GM19438 (cell line): ENCODE data around the gene HOXA10.

Experiments
- ATAC-seq: cut with Tn5 transposase; IDR thresholded peaks from one replicate; pipeline ENCODE4 v1.9.1; 2021; ENCODE audit warnings: low read depth; ENCODE audit not compliant: unreplicated experiment

HOXA10 gene

GRCh38 chr7:27180431-27181420, 6.6 kb upstream of the HOXA10 start:
- no peak for ATAC-seq

GRCh38 chr7:27179503-27180430, 5.6 kb upstream of the HOXA10 start:
- ATAC-seq = no peak

GRCh38 chr7:27179030-27179429, 4.9 kb upstream of the HOXA10 start:
- no peak for ATAC-seq

- ATAC-seq = no peak
Measured at GRCh38 chr7:27178366-27178765, 4.2 kb upstream of the HOXA10 start.

- ATAC-seq = no peak
Measured at GRCh38 chr7:27177795-27178320, 3.7 kb upstream of the HOXA10 start.

- no peak for ATAC-seq
Measured at GRCh38 chr7:27176962-27177794, 3.1 kb upstream of the HOXA10 start.

- ATAC-seq = no peak
Measured at GRCh38 chr7:27176524-27176845, 2.4 kb upstream of the HOXA10 start.

- ATAC-seq = no peak
Measured at GRCh38 chr7:27175626-27176523, 1.8 kb upstream of the HOXA10 start.

GRCh38 chr7:27174874-27175625, 930 bp upstream of the HOXA10 start:
- ATAC-seq = no peak

GRCh38 chr7:27173511-27173955, 587 bp downstream of the HOXA10 start:
- ATAC-seq = no peak

GRCh38 chr7:27172823-27173510, 1.2 kb downstream of the HOXA10 start:
- no peak for ATAC-seq

- ATAC-seq = no peak
Measured at GRCh38 chr7:27172315-27172774, 1.8 kb downstream of the HOXA10 start.

- no peak for ATAC-seq
Measured at GRCh38 chr7:27171637-27172314, 2.3 kb downstream of the HOXA10 start.

- ATAC-seq = no peak
Measured at GRCh38 chr7:27171325-27171636, 2.8 kb downstream of the HOXA10 start.

- no peak for ATAC-seq
Measured at GRCh38 chr7:27170426-27171324, 3.4 kb downstream of the HOXA10 start.

GRCh38 chr7:27169658-27170425, 4.3 kb downstream of the HOXA10 start:
- ATAC-seq = no peak
